CD14-positive monocyte (primary cell): ENCODE measurements around the gene PLAC8L1. TPM values are rescaled to one million over a fixed set of nuclear protein-coding genes. Genes with fewer than 3 reads are reported as not detected.

Source experiments
- DNase-seq, 3 donors: peaks; one replicate each; pipeline ENCODE4 v3.0.0-alpha.2; 2011 to 2022
- H2AFZ ChIP-seq: 2 replicates; pipeline ENCODE4 v1.6.0; 2012; ENCODE audit warnings: mild to moderate bottlenecking, low read depth, low read length, inconsistent platforms; ENCODE audit not compliant: insufficient read depth, poor library complexity, severe bottlenecking
- H3K27ac ChIP-seq, 2 donors: 1 replicate in 1 of 2; 2 replicates in 1 of 2; pipeline ENCODE4 v1.5.1; 2012 to 2013; ENCODE audit warnings: low read length in 2 of 2, control low read depth in 1 of 2, inconsistent platforms in 1 of 2, low read depth in 1 of 2, mild to moderate bottlenecking in 1 of 2
- H3K27me3 ChIP-seq, 2 donors: one replicate each; pipeline versions ENCODE4 v1.6.0 to v1.6.1; 2011 to 2013; ENCODE audit warnings: low read length in 2 of 2; ENCODE audit not compliant: control insufficient read depth in 2 of 2, insufficient read depth in 2 of 2
- H3K36me3 ChIP-seq, 2 donors: replicated peaks in 1 of 2; 1 replicate in 1 of 2; 2 replicates in 1 of 2; pipeline versions ENCODE4 v1.5.1 to v1.6.1; 2012 to 2013; ENCODE audit warnings: low read length in 2 of 2, control low read depth in 1 of 2, inconsistent platforms in 1 of 2, mild to moderate bottlenecking in 1 of 2; ENCODE audit not compliant: insufficient read depth in 2 of 2, control insufficient read depth in 1 of 2
- H3K4me1 ChIP-seq, 2 donors: 1 replicate in 1 of 2; 2 replicates in 1 of 2; pipeline versions ENCODE4 v1.5.1 to v1.6.1; 2012 to 2013; ENCODE audit warnings: low read length in 2 of 2, control low read depth in 1 of 2, inconsistent platforms in 1 of 2, mild to moderate bottlenecking in 1 of 2, moderate library complexity in 1 of 2; ENCODE audit not compliant: insufficient read depth in 2 of 2, control insufficient read depth in 1 of 2
- H3K4me2 ChIP-seq: replicated peaks from 2 replicates; pipeline ENCODE3; 2012; ENCODE audit warnings: low read length, moderate library complexity, mild to moderate bottlenecking; ENCODE audit not compliant: poor library complexity, severe bottlenecking; ENCODE audit errors: extremely low read depth
- H3K4me3 ChIP-seq, 3 experiments: fragments of 200-600 bp in 1 of 3; sonication (generic) in 1 of 3; replicated peaks in 1 of 3; 1 replicate in 2 of 3; 2 replicates in 1 of 3; pipeline ENCODE4 v1.5.1; 2011 to 2013; ENCODE audit warnings: low read length in 3 of 3, mild to moderate bottlenecking in 3 of 3, control low read depth in 2 of 3, low read depth in 2 of 3, inconsistent platforms in 1 of 3, moderate library complexity in 1 of 3
- H3K79me2 ChIP-seq: 2 replicates; pipeline ENCODE4 v1.6.0; 2012; ENCODE audit warnings: mild to moderate bottlenecking, control low read depth, inconsistent platforms, low read length, moderate library complexity; ENCODE audit not compliant: insufficient read depth
- H3K9ac ChIP-seq: 2 replicates; pipeline ENCODE4 v1.6.0; 2017; ENCODE audit warnings: low read length, mild to moderate bottlenecking; ENCODE audit not compliant: insufficient read depth, poor library complexity, severe bottlenecking
- H3K9me3 ChIP-seq, 2 donors: replicated peaks in 1 of 2; 1 replicate in 1 of 2; 2 replicates in 1 of 2; pipeline versions ENCODE4 v1.5.1 to v1.6.1; 2012 to 2013; ENCODE audit warnings: low read length in 2 of 2, control low read depth in 1 of 2; ENCODE audit not compliant: control insufficient read depth in 1 of 2, insufficient read depth in 1 of 2
- H4K20me1 ChIP-seq: 2 replicates; pipeline ENCODE4 v1.6.0; 2012; ENCODE audit warnings: mild to moderate bottlenecking, low read length, control low read depth, moderate library complexity; ENCODE audit not compliant: insufficient read depth
- H3K27ac Mint-ChIP-seq, 7 donors: one replicate each; pipeline ENCODE4 v1.8.0; 2020; ENCODE audit warnings: mild to moderate bottlenecking in 7 of 7, mixed read lengths in 7 of 7, moderate library complexity in 6 of 7, inconsistent platforms in 2 of 7
- H3K27me3 Mint-ChIP-seq, 3 donors: one replicate each; pipeline ENCODE4 v1.8.0; 2021 to 2022; ENCODE audit warnings: low read depth in 3 of 3, mild to moderate bottlenecking in 3 of 3, mixed read lengths in 3 of 3, moderate library complexity in 3 of 3, inconsistent platforms in 1 of 3
- H3K36me3 Mint-ChIP-seq, 2 donors: one replicate each; pipeline ENCODE4 v1.8.0; 2020; ENCODE audit warnings: mixed read lengths in 2 of 2, inconsistent platforms in 1 of 2, mild to moderate bottlenecking in 1 of 2
- H3K4me1 Mint-ChIP-seq: one replicate; pipeline ENCODE4 v1.8.0; 2020; ENCODE audit warnings: mild to moderate bottlenecking, mixed read lengths
- H3K4me3 Mint-ChIP-seq, 2 donors: one replicate each; pipeline ENCODE4 v1.8.0; 2020; ENCODE audit warnings: mild to moderate bottlenecking in 2 of 2, mixed read lengths in 2 of 2, moderate library complexity in 1 of 2
- H3K9me3 Mint-ChIP-seq, 7 donors: one replicate each; pipeline ENCODE4 v1.8.0; 2020 to 2022; ENCODE audit warnings: mixed read lengths in 7 of 7, mild to moderate bottlenecking in 6 of 7, moderate library complexity in 6 of 7, inconsistent platforms in 2 of 7
- CTCF ChIP-seq: fragments of 200-600 bp; IDR thresholded peaks from one replicate; pipeline ENCODE4 v1.8.0; 2022; ENCODE audit warnings: antibody characterized with exemption, mild to moderate bottlenecking
- WGBS: methylation state at CpG from one replicate; pipeline ENCODE4 v1.1.5; 2013; ENCODE audit warnings: missing lambda C conversion rate; ENCODE audit not compliant: insufficient coverage; 5-methylcytosine and 5-hydroxymethylcytosine counted together
- intact Hi-C, 2 donors: fragments of 100-400 bp; cut with micrococcal nuclease; formaldehyde crosslinking; loops; one replicate each; pipeline versions ENCODE4 v1.15.0 to v1.15.1; 2023
- polyA plus RNA-seq, 3 donors: library from polyadenylated mRNA; depleted of rRNA in 1 of 3; unstranded in 2 of 3; stranded (reverse) in 1 of 3; fragments of 300-500 nt in 2 of 3; fragments of >200 nt in 1 of 3; fragmentation: Illumina TruSeq in 2 of 3; gene quantifications; 1 replicate in 2 of 3; 2 replicates in 1 of 3; pipeline ENCODE4 v1.2.3, GENCODE V29; 2012 to 2021

PLAC8L1 gene
- polyA plus RNA-seq, 3 donors = not detected

GRCh38 chr5:146088098-146088497, 17.3 kb downstream of the PLAC8L1 start:
- no peak for DNase-seq
- no peaks in the 10 kb centered on the region for H3K36me3 ChIP-seq
- H3K27ac ChIP-seq = no peak overlapping the region
- no peak overlapping the region for H3K4me3 Mint-ChIP-seq
- H3K4me3 ChIP-seq = no peak overlapping the region
- peaks cover 0 to 3% (median 0%) of the 10 kb centered on the region in 7 donors for H3K9me3 Mint-ChIP-seq
- H3K9ac ChIP-seq = no peak overlapping the region
- no peak overlapping the region for H2AFZ ChIP-seq
- H4K20me1 ChIP-seq = no peaks in the 10 kb centered on the region
- no peaks in the 10 kb centered on the region for H3K9me3 ChIP-seq
- WGBS = no CpG with 5 or more reads among the region's 3 CpGs
- H3K27me3 Mint-ChIP-seq = peaks cover 0 to 6% (median 0%) of the 10 kb centered on the region in 3 donors
- no peaks in the 10 kb centered on the region for H3K4me1 Mint-ChIP-seq
- H3K27ac Mint-ChIP-seq = no peak overlapping the region
- intact Hi-C loops = no loop called here
- H3K27me3 ChIP-seq = no peaks in the 10 kb centered on the region
- no peaks in the 10 kb centered on the region for H3K4me1 ChIP-seq
- no peaks in the 10 kb centered on the region for H3K79me2 ChIP-seq
- no peak overlapping the region for H3K4me2 ChIP-seq
- no peaks in the 10 kb centered on the region for H3K36me3 Mint-ChIP-seq
- TF ChIP-seq CTCF = no peak

- intact Hi-C loops = no loop called here
- peaks cover 0 to 6% (median 0%) of the 10 kb centered on the region in 7 donors for H3K9me3 Mint-ChIP-seq
- no peaks in the 10 kb centered on the region for H3K79me2 ChIP-seq
Observed at GRCh38 chr5:146084376-146084775, 21.0 kb downstream of the PLAC8L1 start.

More at GRCh38 chr5:146084376-146084775, 21.0 kb downstream of the PLAC8L1 start:
- H3K4me1 Mint-ChIP-seq = peaks cover 9% of the 10 kb centered on the region
- no peak overlapping the region for H2AFZ ChIP-seq
- H3K27ac ChIP-seq = no peak overlapping the region
- no peak for TF ChIP-seq CTCF
- H3K36me3 Mint-ChIP-seq = no peaks in the 10 kb centered on the region
- H3K36me3 ChIP-seq = no peaks in the 10 kb centered on the region
- no peak overlapping the region for H3K9ac ChIP-seq
- no peak overlapping the region for H3K4me2 ChIP-seq
- no peak overlapping the region for H3K4me3 Mint-ChIP-seq
- no peaks in the 10 kb centered on the region for H4K20me1 ChIP-seq
- no peak for DNase-seq
- WGBS = 96% methylated on average over 4 of the region's 4 CpGs
- H3K27me3 Mint-ChIP-seq = peaks cover 0 to 7% (median 0%) of the 10 kb centered on the region in 3 donors
- no peak overlapping the region for H3K4me3 ChIP-seq
- no peak overlapping the region for H3K27ac Mint-ChIP-seq
- no peaks in the 10 kb centered on the region for H3K27me3 ChIP-seq
- H3K9me3 ChIP-seq = no peaks in the 10 kb centered on the region
- peaks cover 7 to 8% of the 10 kb centered on the region in 2 donors for H3K4me1 ChIP-seq
